NCI-H524 treated with DMSO at 0.1 percent for 48 hours (cell line): ENCODE measurements around the gene GPRASP2.

ENCODE experiments used
- DNase-seq: peaks from one replicate; lab custom pipeline; 2025; lab: John Stamatoyannopoulos, UW

The GPRASP2 gene

DNA sequence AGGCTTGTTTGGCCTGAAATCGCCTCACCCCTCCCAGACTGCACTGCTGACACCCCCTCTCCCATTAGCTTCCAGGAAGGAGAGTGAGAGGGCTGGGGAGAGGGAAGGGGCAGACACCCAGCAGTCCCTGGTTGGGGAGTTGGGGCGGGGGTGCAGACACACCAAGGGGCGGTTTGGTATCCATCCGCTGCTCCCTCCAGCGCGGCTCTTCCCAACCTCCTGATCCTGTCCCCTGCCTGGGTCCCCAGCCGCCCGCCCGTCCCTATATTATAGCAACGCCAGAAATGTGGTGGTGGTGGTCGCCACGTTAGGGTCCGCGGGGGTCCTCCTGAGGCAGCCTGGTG lies 33.2 kb downstream of the GPRASP2 start:
- no peak for DNase-seq

DNA sequence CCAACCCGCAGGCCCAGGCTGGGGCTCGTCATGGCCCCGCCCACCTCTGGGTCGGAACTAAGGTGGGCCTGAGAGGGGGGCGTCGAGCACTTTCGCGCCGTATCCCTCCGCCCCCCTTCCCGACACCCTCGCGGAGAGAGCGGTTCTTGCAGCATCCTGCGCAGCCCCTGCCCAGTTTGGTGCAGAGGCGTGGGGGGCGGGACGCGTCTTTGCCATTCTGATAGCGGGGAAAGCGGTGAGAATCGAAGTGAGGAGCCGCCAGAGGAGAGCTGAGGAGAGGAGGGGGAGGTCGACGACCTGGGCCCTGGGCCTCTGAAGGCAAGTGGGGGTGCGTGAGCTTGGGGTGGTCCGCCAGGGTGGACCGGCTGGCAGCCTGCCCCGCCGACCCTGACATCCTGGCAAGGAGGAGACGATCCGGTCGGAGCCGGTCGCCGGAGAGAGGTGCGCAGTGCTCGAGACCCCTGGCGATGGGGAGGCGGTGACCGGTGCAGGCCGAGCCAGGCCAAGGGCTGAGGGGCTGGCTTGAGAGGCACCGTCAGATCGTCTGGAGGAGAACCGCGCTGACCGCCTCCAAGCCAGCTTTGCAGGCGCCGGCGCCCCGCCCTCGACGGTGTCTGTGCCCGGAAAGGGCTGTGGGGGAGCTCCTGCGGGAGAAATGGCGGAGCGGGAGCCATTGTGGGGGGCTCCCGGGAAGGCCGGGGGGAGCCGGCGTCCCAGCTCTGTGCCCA lies 33.8 kb downstream of the GPRASP2 start:
- DNase-seq: no peak

- DNase-seq: no peak
These were observed 53.0 kb downstream of the GPRASP2 start for GRCh38 chrX:102765217-102765616.

- no peak for DNase-seq
These were observed 53.6 kb downstream of the GPRASP2 start for GRCh38 chrX:102765809-102766208.

GRCh38 chrX:102767287-102767686 lies 55.0 kb downstream of the GPRASP2 start:
- no peak for DNase-seq
